Endothelial cell of umbilical vein (primary cell): ENCODE data around the gene TJP3.

Experiments
- GATA2 ChIP-seq: IDR thresholded peaks from 2 replicates; pipeline ENCODE4 v1.7.0; 2011; ENCODE audit warnings: low read depth, mild to moderate bottlenecking, moderate library complexity, mixed read lengths, low read length; ENCODE audit not compliant: insufficient read length, insufficient read depth
- MAX ChIP-seq: IDR thresholded peaks from 2 replicates; pipeline ENCODE4 v1.6.1; 2011; ENCODE audit not compliant: insufficient read depth, insufficient read length
- POLR2A ChIP-seq: IDR thresholded peaks from 2 replicates; pipeline ENCODE4 v1.6.1; 2012; ENCODE audit warnings: low read depth, mild to moderate bottlenecking, control low read depth, low read length
- POLR2AphosphoS5 ChIP-seq: IDR thresholded peaks from 2 replicates; pipeline ENCODE4 v1.6.1; 2012; ENCODE audit warnings: low read depth, mild to moderate bottlenecking, control low read depth, low read length, moderate library complexity; ENCODE audit not compliant: insufficient read depth
- TF ChIP-seq, protein P1 (sequence below), 2 donors: IDR thresholded peaks; 1 replicate in 1 of 2; 2 replicates in 1 of 2; pipeline ENCODE4 v1.5.1; 2011; ENCODE audit warnings: low read length in 2 of 2, mild to moderate bottlenecking in 2 of 2, moderate library complexity in 2 of 2, control low read depth in 1 of 2, inconsistent platforms in 1 of 2, low read depth in 1 of 2; ENCODE audit not compliant: insufficient read depth in 1 of 2; ENCODE audit errors: extremely low read depth in 1 of 2

DNA sequence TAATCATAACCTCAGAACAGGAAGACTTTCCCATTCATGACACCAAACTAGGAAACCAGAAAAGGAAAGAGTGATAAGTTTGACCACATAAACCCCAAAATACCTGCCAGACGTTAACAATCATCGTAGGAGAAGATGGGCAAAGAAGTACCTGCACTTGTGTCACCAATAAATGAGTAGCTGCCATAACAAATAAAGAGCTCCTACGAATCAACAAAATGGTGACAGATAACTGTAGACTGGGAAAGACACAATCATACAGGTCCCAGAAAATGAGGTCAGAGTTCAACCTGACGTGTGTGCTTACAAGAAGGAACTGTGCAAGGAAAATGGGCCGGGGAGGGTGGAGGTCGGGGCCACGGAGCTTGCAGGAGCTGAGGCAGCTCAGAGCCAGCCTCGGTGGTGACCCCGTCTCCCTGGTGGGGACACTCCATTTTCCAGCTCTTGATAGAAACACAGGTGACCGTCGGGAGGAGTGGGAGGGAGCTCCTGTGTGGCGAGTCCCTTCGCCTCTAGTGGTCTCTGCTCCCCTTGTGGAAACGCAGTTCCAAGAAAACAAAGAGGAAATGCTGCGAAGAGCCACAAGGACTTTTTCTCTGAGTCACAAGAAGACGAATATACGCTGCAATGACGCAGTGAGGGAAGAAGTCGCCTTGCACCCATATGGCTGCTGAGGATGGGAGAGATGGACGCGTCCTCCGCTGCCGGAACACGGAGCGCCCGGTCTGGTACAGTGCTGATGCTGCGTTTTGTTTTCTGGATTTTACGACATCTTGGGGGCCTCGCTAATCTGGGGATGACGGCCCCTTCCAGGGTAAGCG, 17.4 kb upstream of the TJP3 start:
- TF ChIP-seq, protein P1, sequence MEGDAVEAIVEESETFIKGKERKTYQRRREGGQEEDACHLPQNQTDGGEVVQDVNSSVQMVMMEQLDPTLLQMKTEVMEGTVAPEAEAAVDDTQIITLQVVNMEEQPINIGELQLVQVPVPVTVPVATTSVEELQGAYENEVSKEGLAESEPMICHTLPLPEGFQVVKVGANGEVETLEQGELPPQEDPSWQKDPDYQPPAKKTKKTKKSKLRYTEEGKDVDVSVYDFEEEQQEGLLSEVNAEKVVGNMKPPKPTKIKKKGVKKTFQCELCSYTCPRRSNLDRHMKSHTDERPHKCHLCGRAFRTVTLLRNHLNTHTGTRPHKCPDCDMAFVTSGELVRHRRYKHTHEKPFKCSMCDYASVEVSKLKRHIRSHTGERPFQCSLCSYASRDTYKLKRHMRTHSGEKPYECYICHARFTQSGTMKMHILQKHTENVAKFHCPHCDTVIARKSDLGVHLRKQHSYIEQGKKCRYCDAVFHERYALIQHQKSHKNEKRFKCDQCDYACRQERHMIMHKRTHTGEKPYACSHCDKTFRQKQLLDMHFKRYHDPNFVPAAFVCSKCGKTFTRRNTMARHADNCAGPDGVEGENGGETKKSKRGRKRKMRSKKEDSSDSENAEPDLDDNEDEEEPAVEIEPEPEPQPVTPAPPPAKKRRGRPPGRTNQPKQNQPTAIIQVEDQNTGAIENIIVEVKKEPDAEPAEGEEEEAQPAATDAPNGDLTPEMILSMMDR (IDR thresholded peaks at IDR 0.05; ENCODE audit: extremely low read depth in 1 of 2, insufficient read depth in 1 of 2, low read depth in 1 of 2, low read length in 2 of 2) = no peak
- TF ChIP-seq POLR2A (no peak), MAX (no peak), POLR2AphosphoS5 (no peak), GATA2 (no peak)
